ENCODE results near the gene RHOT2. TPM values are rescaled to one million over a fixed set of nuclear protein-coding genes. Genes with fewer than 3 reads are reported as not detected.

RHOT2 gene
- total and polyA plus RNA-seq, 9 of the 15 experiments (the other 6 are each of a cell fraction or from before 2014, with no cell fraction given) = 5.0 to 373 (median 112) TPM

GRCh38 chr16:667780-668518, at the start of gene RHOT2 (continued):
- no peak for TF ChIP-seq CHD7 (IDR thresholded peaks at IDR 0.05; ENCODE audit: low read depth, low read length)
- TF ChIP-seq NRF1 (conservative IDR thresholded peaks at IDR 0.05 in 1 of 2, IDR thresholded peaks at IDR 0.05 in 1 of 2) = peak; percentile 74 to 75; a peak in 3 of 4 replicates
- TF ChIP-seq HDAC1 (IDR thresholded peaks at IDR 0.05) = peak in 1 of 2 experiments; percentile 73; a peak in 2 of 4 replicates
- TF ChIP-seq BCLAF1 (IDR thresholded peaks at IDR 0.05; ENCODE audit: borderline replicate concordance in 1 of 2, control insufficient read depth in 1 of 2, low read depth in 2 of 2, low read length in 1 of 2) = peak in 1 of 2 experiments; percentile 89; a peak in 2 of 4 replicates
- TF ChIP-seq, protein P1, sequence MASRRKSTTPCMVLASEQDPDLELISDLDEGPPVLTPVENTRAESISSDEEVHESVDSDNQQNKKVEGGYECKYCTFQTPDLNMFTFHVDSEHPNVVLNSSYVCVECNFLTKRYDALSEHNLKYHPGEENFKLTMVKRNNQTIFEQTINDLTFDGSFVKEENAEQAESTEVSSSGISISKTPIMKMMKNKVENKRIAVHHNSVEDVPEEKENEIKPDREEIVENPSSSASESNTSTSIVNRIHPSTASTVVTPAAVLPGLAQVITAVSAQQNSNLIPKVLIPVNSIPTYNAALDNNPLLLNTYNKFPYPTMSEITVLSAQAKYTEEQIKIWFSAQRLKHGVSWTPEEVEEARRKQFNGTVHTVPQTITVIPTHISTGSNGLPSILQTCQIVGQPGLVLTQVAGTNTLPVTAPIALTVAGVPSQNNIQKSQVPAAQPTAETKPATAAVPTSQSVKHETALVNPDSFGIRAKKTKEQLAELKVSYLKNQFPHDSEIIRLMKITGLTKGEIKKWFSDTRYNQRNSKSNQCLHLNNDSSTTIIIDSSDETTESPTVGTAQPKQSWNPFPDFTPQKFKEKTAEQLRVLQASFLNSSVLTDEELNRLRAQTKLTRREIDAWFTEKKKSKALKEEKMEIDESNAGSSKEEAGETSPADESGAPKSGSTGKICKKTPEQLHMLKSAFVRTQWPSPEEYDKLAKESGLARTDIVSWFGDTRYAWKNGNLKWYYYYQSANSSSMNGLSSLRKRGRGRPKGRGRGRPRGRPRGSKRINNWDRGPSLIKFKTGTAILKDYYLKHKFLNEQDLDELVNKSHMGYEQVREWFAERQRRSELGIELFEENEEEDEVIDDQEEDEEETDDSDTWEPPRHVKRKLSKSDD (conservative IDR thresholded peaks at IDR 0.05; ENCODE audit: low read length) = peak; percentile 88
- TF ChIP-seq MEIS2 (IDR thresholded peaks at IDR 0.05; ENCODE audit: partially characterized antibody) = peak; percentile 56
- TF ChIP-seq SRSF3 (IDR thresholded peaks at IDR 0.05; ENCODE audit: insufficient read depth, low read length) = no peak
- no peak for TF ChIP-seq ZNF134 (CRISPR knock-in tag; conservative IDR thresholded peaks at IDR 0.05)
- no peak for TF ChIP-seq ZNF778 (CRISPR knock-in tag; IDR thresholded peaks at IDR 0.05)

All from K562 (cell line).